SK-N-SH treated with all-trans-retinoic acid at 6 μM for 48 hours (cell line): ENCODE results near the gene RIIAD1.

Experiments
- ARNTL ChIP-seq: fragments of 450-650 bp; formaldehyde crosslinking; IDR thresholded peaks from 2 replicates; pipeline ENCODE4 v1.5.0; 2020; ENCODE audit warnings: low read depth, mild to moderate bottlenecking, moderate library complexity, borderline replicate concordance
- RARB ChIP-seq: fragments of 250-450 bp; sonication (Bioruptor Pico); IDR thresholded peaks from 2 replicates; pipeline ENCODE4 v1.8.0; 2021; ENCODE audit warnings: mild to moderate bottlenecking, moderate library complexity
- ZC3H10 ChIP-seq: fragments of 250-450 bp; sonication (Bioruptor Pico); IDR thresholded peaks from 2 replicates; pipeline ENCODE4 v1.5.1; 2021; ENCODE audit warnings: mild to moderate bottlenecking, moderate library complexity
- ZNF70 ChIP-seq: fragments of 450-650 bp; formaldehyde crosslinking; IDR thresholded peaks from 2 replicates; pipeline ENCODE4 v1.5.0; 2020; ENCODE audit warnings: mild to moderate bottlenecking, moderate library complexity
- TF ChIP-seq, protein P1 (sequence below): fragments of 250-450 bp; sonication (Bioruptor Pico); IDR thresholded peaks from 2 replicates; pipeline ENCODE4 v1.8.0; 2020; ENCODE audit warnings: mild to moderate bottlenecking, moderate library complexity, borderline replicate concordance

DNA sequence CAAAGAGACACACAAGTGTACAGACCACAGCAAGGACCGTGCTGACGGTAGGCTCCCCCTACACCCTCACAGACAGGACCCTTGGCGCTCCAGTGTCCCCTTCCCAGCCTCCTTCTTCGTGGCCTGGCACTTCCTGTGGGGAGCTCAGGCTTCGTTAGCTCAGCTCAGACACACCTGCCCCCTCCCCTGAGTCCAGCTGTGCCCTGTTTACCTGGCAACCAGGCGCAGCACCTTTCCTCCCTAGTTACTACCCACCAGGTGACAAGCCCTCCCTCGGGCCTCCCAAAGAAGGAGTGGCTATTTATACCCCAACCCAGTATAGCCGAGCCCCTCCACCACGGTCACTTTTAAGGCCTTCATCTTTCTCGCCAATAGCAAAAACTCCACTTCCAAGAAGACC lies 9.4 kb upstream of the RIIAD1 start:
- TF ChIP-seq ZNF70 (CRISPR knock-in tag), result no peak
- no peak for TF ChIP-seq ZC3H10 (CRISPR knock-in tag)
- no peak for TF ChIP-seq RARB
- TF ChIP-seq, protein P1, sequence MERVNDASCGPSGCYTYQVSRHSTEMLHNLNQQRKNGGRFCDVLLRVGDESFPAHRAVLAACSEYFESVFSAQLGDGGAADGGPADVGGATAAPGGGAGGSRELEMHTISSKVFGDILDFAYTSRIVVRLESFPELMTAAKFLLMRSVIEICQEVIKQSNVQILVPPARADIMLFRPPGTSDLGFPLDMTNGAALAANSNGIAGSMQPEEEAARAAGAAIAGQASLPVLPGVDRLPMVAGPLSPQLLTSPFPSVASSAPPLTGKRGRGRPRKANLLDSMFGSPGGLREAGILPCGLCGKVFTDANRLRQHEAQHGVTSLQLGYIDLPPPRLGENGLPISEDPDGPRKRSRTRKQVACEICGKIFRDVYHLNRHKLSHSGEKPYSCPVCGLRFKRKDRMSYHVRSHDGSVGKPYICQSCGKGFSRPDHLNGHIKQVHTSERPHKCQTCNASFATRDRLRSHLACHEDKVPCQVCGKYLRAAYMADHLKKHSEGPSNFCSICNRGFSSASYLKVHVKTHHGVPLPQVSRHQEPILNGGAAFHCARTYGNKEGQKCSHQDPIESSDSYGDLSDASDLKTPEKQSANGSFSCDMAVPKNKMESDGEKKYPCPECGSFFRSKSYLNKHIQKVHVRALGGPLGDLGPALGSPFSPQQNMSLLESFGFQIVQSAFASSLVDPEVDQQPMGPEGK (CRISPR knock-in tag), result no peak
- TF ChIP-seq ARNTL (CRISPR knock-in tag), result no peak
